ENCODE results near the gene SNAPC4.
"Not testable (repeated sequence)": the region's sequence is repeated elsewhere in the genome, so short reads cannot be mapped to it uniquely, and the experiment has no call there.

SNAPC4 gene

GRCh38 chr9:136358016-136358415, 42.0 kb downstream of the SNAPC4 start:
- Histone ChIP-seq H3K27ac (ENCODE audit: low read depth, low read length) (no peak overlapping the region), H3K4me3 (ENCODE audit: low read depth in 1 of 2, low read length in 2 of 2) (no peak overlapping the region), H3K36me3 (ENCODE audit: control insufficient read depth in 1 of 2, insufficient read depth in 2 of 2, low read length in 2 of 2) (peaks cover 0 to 9% of the 10 kb centered on the region in 2 donors), H3K27me3 (ENCODE audit: control insufficient read depth in 1 of 2, insufficient read depth in 2 of 2, low read length in 2 of 2) (peaks cover 0 to 4% of the 10 kb centered on the region in 2 donors), H3K9ac (ENCODE audit: low read depth in 1 of 2, low read length in 2 of 2) (no peak overlapping the region), H3K9me3 (ENCODE audit: control insufficient read depth in 1 of 2, low read length in 2 of 2) (no peaks in the 10 kb centered on the region), H3K4me1 (ENCODE audit: control insufficient read depth in 1 of 2, insufficient read depth in 2 of 2, low read length in 2 of 2) (peaks cover 8 to 9% of the 10 kb centered on the region in 2 donors)

DNA sequence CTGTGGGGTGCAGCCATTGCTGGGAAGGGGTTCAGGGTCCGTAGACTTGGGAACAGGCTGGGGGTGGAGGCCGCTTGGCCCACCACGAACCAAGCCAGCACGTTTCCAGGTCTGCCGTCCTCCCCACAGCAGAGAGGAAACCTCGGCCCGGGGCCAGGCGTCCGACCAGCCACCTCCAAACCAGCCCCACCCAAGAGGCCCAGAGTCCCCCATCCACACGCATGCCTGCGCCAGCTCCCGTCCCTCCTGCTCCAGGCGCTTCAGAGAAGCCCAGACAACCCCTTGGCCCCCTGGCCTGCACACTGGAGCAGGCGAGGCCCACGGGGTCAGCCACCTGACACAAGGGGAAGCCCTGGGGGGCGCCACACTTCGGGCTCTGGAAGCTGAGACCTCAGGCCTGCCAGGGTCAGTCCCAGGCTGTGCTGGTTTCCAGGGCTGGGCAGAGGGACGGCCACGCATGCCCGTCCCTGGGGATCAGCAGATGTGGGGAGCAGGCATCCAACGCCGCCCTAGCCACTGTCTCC, 42.7 kb downstream of the SNAPC4 start:
- Histone ChIP-seq H3K4me1 (ENCODE audit: control insufficient read depth in 1 of 2, insufficient read depth in 2 of 2, low read length in 2 of 2) (peaks cover 1 to 2% of the 10 kb centered on the region in 2 donors), H3K27me3 (ENCODE audit: control insufficient read depth in 1 of 2, insufficient read depth in 2 of 2, low read length in 2 of 2) (peaks cover 0 to 4% of the 10 kb centered on the region in 2 donors), H3K9ac (ENCODE audit: low read depth in 1 of 2, low read length in 2 of 2) (no peak overlapping the region), H3K4me3 (ENCODE audit: low read depth in 1 of 2, low read length in 2 of 2) (no peak overlapping the region), H3K9me3 (ENCODE audit: control insufficient read depth in 1 of 2, low read length in 2 of 2) (no peaks in the 10 kb centered on the region), H3K36me3 (ENCODE audit: control insufficient read depth in 1 of 2, insufficient read depth in 2 of 2, low read length in 2 of 2) (peaks cover 0 to 9% of the 10 kb centered on the region in 2 donors), H3K27ac (ENCODE audit: low read depth, low read length) (no peak overlapping the region)

DNA sequence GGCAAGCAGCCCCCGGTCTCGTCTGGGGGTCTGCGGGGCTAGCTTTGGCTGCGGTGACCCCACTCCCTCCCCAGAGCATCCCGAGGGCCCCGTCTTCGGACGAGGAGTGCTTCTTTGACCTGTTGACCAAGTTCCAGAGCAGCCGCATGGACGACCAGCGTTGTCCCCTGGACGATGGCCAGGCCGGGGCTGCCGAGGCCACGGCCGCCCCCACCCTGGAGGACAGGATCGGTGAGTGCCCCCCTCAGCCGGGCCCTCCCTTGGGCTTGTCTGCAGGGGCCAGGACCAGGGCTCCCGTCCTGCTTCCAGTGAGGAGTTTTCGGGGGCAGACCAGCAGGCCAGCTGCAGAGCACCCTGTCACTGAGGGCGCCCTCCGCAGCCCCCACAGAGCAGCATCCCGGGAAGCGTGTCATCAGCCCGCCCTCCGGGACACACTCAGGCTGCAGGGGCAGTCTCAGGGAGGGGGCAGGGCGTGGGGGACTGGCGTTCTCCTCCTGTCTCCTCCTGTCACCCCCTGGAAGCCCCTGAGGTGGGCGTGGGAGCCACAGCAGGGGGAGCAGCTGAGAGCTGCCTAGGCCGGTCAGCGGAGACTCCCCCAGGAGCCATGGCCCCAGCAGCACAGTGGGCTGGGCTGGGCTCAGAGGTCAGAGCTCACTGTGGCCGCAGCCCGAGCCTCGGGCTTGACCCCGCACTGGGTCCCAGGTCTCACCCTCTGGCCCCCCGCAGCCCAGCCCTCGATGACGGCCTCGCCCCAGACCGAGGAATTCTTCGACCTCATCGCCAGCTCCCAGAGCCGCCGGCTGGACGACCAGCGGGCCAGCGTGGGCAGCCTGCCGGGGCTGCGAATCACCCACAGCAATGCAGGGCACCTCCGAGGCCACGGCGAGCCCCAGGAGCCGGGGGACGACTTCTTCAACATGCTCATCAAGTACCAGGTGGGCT, 44.1 kb downstream of the SNAPC4 start:
- no peak overlapping the region for H3K27ac ChIP-seq (ENCODE audit: low read depth, low read length)

GRCh38 chr9:136354592-136355085, 45.3 kb downstream of the SNAPC4 start:
- Histone ChIP-seq H3K4me3 (ENCODE audit: low read depth in 1 of 2, low read length in 2 of 2) (no peak overlapping the region), H3K27me3 (ENCODE audit: control insufficient read depth in 1 of 2, insufficient read depth in 2 of 2, low read length in 2 of 2) (peaks cover 0 to 4% of the 10 kb centered on the region in 2 donors), H3K9me3 (ENCODE audit: control insufficient read depth in 1 of 2, low read length in 2 of 2) (no peaks in the 10 kb centered on the region), H3K36me3 (ENCODE audit: control insufficient read depth in 1 of 2, insufficient read depth in 2 of 2, low read length in 2 of 2) (no peaks in the 10 kb centered on the region), H3K27ac (ENCODE audit: low read depth, low read length) (no peak overlapping the region), H3K9ac (ENCODE audit: low read depth in 1 of 2, low read length in 2 of 2) (no peak overlapping the region), H3K4me1 (ENCODE audit: control insufficient read depth in 1 of 2, insufficient read depth in 2 of 2, low read length in 2 of 2) (no peaks in the 10 kb centered on the region)

More for the DNA sequence above, 44.1 kb downstream of the SNAPC4 start:
- Histone ChIP-seq H3K36me3 (ENCODE audit: control insufficient read depth in 1 of 2, insufficient read depth in 2 of 2, low read length in 2 of 2) (peaks cover 0 to 4% of the 10 kb centered on the region in 2 donors), H3K4me3 (ENCODE audit: low read depth in 1 of 2, low read length in 2 of 2) (no peak overlapping the region), H3K9ac (ENCODE audit: low read depth in 1 of 2, low read length in 2 of 2) (no peak overlapping the region), H3K9me3 (ENCODE audit: control insufficient read depth in 1 of 2, low read length in 2 of 2) (no peaks in the 10 kb centered on the region), H3K27me3 (ENCODE audit: control insufficient read depth in 1 of 2, insufficient read depth in 2 of 2, low read length in 2 of 2) (peaks cover 0 to 4% of the 10 kb centered on the region in 2 donors), H3K4me1 (ENCODE audit: control insufficient read depth in 1 of 2, insufficient read depth in 2 of 2, low read length in 2 of 2) (no peaks in the 10 kb centered on the region)

- no peak overlapping the region for H3K4me3 ChIP-seq (ENCODE audit: low read depth in 1 of 2, low read length in 2 of 2)
- no peak overlapping the region for H3K27ac ChIP-seq (ENCODE audit: low read depth, low read length)
These were observed 46.0 kb downstream of the SNAPC4 start for GRCh38 chr9:136353757-136354488.

DNA sequence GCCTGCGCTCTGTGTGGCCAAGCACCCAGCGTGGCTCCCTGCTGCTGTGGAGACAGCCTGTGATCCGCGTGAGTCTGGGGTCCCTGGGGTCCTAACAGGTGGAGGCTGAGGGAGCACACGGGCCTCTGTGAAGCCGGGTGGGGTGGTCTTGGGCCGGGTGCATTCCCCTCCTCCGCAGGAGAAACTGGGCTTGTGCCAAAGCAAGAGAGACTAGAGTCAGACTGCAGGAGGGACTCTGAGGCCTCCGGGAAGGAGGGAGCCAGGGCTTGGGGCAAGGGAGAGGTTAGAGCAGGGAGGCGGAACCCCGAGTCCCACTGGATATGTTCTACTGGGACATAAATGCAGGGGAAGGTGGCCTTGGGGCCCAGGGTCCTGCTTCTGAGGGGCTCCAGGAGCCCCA, 46.9 kb downstream of the SNAPC4 start:
- H3K9me3 ChIP-seq (ENCODE audit: control insufficient read depth in 1 of 2, low read length in 2 of 2) = no peaks in the 10 kb centered on the region
- peaks cover 0 to 4% of the 10 kb centered on the region in 2 donors for H3K27me3 ChIP-seq (ENCODE audit: control insufficient read depth in 1 of 2, insufficient read depth in 2 of 2, low read length in 2 of 2)
- H3K9ac ChIP-seq (ENCODE audit: low read depth in 1 of 2, low read length in 2 of 2) = no peak overlapping the region
- H3K4me3 ChIP-seq (ENCODE audit: low read depth in 1 of 2, low read length in 2 of 2) = no peak overlapping the region
- H3K36me3 ChIP-seq (ENCODE audit: control insufficient read depth in 1 of 2, insufficient read depth in 2 of 2, low read length in 2 of 2) = no peaks in the 10 kb centered on the region
- H3K27ac ChIP-seq (ENCODE audit: low read depth, low read length) = no peak overlapping the region
- no peaks in the 10 kb centered on the region for H3K4me1 ChIP-seq (ENCODE audit: control insufficient read depth in 1 of 2, insufficient read depth in 2 of 2, low read length in 2 of 2)

More at GRCh38 chr9:136353757-136354488, 46.0 kb downstream of the SNAPC4 start:
- H3K27me3 ChIP-seq (ENCODE audit: control insufficient read depth in 1 of 2, insufficient read depth in 2 of 2, low read length in 2 of 2) = peaks cover 0 to 4% of the 10 kb centered on the region in 2 donors
- no peaks in the 10 kb centered on the region for H3K9me3 ChIP-seq (ENCODE audit: control insufficient read depth in 1 of 2, low read length in 2 of 2)
- H3K4me1 ChIP-seq (ENCODE audit: control insufficient read depth in 1 of 2, insufficient read depth in 2 of 2, low read length in 2 of 2) = no peaks in the 10 kb centered on the region
- H3K9ac ChIP-seq (ENCODE audit: low read depth in 1 of 2, low read length in 2 of 2) = no peak overlapping the region
- H3K36me3 ChIP-seq (ENCODE audit: control insufficient read depth in 1 of 2, insufficient read depth in 2 of 2, low read length in 2 of 2) = no peaks in the 10 kb centered on the region

DNA sequence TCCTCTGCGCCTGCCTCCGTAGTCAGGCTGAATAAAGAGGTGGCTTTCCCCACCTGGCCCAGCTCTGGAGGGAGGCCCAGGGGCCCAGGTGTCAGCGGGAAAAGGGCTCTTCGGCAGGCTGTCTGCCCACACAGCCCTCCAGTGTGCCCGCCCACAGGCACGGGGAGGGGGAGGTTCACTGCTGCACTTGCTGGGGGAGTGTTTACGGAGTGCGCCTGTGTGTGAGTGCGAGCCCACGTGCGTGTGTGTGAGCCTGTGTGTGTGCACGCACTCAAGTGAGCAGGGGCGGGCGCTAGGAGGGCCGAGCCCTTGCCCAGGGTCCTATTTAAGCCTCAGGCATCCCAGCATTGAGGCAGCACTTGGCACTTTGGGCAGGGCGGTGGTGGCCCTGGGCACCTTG, 47.3 kb downstream of the SNAPC4 start:
- Histone ChIP-seq H3K27me3 (ENCODE audit: control insufficient read depth in 1 of 2, insufficient read depth in 2 of 2, low read length in 2 of 2) (peaks cover 0 to 4% of the 10 kb centered on the region in 2 donors), H3K9ac (ENCODE audit: low read depth in 1 of 2, low read length in 2 of 2) (no peak overlapping the region), H3K4me1 (ENCODE audit: control insufficient read depth in 1 of 2, insufficient read depth in 2 of 2, low read length in 2 of 2) (no peaks in the 10 kb centered on the region), H3K36me3 (ENCODE audit: control insufficient read depth in 1 of 2, insufficient read depth in 2 of 2, low read length in 2 of 2) (no peaks in the 10 kb centered on the region), H3K9me3 (ENCODE audit: control insufficient read depth in 1 of 2, low read length in 2 of 2) (no peaks in the 10 kb centered on the region), H3K27ac (ENCODE audit: low read depth, low read length) (no peak overlapping the region), H3K4me3 (ENCODE audit: low read depth in 1 of 2, low read length in 2 of 2) (no peak overlapping the region)

DNA sequence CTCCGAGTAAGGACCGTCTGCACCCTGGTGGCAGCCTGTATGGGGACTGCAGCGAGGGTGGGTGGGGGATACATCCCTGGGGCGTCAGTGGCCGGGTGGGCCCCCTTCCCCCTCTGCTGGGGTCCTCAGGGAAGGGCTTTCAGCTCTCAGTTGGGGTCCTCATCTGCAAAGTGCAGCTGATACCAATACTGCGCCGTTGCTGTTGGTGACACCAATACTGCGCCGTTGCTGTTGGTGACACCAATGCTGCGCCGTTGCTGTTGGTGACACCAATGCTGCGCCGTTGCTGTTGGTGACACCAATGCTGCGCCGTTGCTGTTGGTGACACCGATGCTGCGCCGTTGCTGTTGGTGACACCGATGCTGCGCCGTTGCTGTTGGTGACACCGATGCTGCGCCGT, 48.1 kb downstream of the SNAPC4 start:
- not testable (repeated sequence) for H3K4me3 ChIP-seq (ENCODE audit: low read depth in 1 of 2, low read length in 2 of 2)

GRCh38 chr9:136351252-136351800, 48.6 kb downstream of the SNAPC4 start:
- Histone ChIP-seq H3K36me3 (ENCODE audit: control insufficient read depth in 1 of 2, insufficient read depth in 2 of 2, low read length in 2 of 2) (no peaks in the 10 kb centered on the region), H3K9me3 (ENCODE audit: control insufficient read depth in 1 of 2, low read length in 2 of 2) (no peaks in the 10 kb centered on the region), H3K4me1 (ENCODE audit: control insufficient read depth in 1 of 2, insufficient read depth in 2 of 2, low read length in 2 of 2) (no peaks in the 10 kb centered on the region), H3K27ac (ENCODE audit: low read depth, low read length) (no peak overlapping the region), H3K4me3 (ENCODE audit: low read depth in 1 of 2, low read length in 2 of 2) (no peak overlapping the region), H3K9ac (ENCODE audit: low read depth in 1 of 2, low read length in 2 of 2) (no peak overlapping the region), H3K27me3 (ENCODE audit: control insufficient read depth in 1 of 2, insufficient read depth in 2 of 2, low read length in 2 of 2) (peaks cover 0 to 4% of the 10 kb centered on the region in 2 donors)

More for the DNA sequence above, 48.1 kb downstream of the SNAPC4 start:
- not testable (repeated sequence) for H3K27ac ChIP-seq (ENCODE audit: low read depth, low read length); H3K27me3 ChIP-seq (ENCODE audit: control insufficient read depth in 1 of 2, insufficient read depth in 2 of 2, low read length in 2 of 2); H3K9ac ChIP-seq (ENCODE audit: low read depth in 1 of 2, low read length in 2 of 2); H3K36me3 ChIP-seq (ENCODE audit: control insufficient read depth in 1 of 2, insufficient read depth in 2 of 2, low read length in 2 of 2); H3K4me1 ChIP-seq (ENCODE audit: control insufficient read depth in 1 of 2, insufficient read depth in 2 of 2, low read length in 2 of 2); H3K9me3 ChIP-seq (ENCODE audit: control insufficient read depth in 1 of 2, low read length in 2 of 2)
